Activated CD8-positive, alpha-beta memory T cell treated with anti-CD3 and anti-CD28 coated beads, Interleukin-2, amount 50 U/mL, for 48 hours (primary cell): ENCODE measurements around the gene CLIP2.
A peak's percentile ranks its signal among the peaks of the same experiment; 100 is the strongest.
"Not testable (repeated sequence)": the region's sequence is repeated elsewhere in the genome, so short reads cannot be mapped to it uniquely, and the experiment has no call there.

Source experiments
- DNase-seq: peaks from one replicate; pipeline ENCODE4 v3.0.0-alpha.2; 2020

CLIP2 gene

DNA sequence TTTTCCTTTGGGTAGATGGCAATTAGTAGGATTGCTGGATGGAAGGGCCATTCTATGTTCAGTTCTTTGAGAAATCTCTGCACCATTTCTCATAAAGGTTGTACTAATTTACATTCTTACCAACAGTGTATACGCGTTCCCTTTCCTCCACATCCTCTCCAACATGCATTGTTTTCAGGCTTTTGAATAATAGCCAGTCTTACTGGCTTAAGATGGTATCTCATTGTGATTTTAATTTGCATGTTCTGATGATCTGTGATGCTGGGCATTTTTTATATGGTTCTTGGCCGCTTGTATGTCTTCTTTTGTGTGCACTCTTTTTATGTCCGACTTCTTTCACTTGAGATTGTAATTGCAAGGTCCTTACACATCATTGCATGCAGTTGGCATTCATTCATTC is 11.7 kb downstream of the CLIP2 start:
- DNase-seq = no peak

- no peak for DNase-seq
Measured at GRCh38 chr7:74302745-74303221, 13.6 kb downstream of the CLIP2 start.

DNA sequence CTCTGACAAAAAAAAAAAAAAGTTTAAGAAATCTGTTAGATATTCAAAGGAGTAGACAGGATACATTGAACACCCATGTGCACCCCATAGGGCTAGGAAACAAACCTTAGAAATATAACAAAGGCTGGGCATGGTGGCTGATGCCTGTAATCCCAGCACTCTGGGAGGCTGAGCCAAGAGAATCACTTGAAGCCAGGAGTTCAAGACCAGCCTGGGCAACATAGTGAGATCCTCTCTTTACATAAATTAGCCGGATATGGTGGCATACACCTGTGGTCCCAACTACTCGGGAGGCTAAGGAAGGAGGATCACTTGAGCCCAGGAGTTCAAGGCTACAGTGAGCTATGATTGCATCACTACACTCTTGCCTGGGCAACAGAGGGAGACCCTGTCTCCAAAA is 15.3 kb downstream of the CLIP2 start:
- DNase-seq = no peak

DNA sequence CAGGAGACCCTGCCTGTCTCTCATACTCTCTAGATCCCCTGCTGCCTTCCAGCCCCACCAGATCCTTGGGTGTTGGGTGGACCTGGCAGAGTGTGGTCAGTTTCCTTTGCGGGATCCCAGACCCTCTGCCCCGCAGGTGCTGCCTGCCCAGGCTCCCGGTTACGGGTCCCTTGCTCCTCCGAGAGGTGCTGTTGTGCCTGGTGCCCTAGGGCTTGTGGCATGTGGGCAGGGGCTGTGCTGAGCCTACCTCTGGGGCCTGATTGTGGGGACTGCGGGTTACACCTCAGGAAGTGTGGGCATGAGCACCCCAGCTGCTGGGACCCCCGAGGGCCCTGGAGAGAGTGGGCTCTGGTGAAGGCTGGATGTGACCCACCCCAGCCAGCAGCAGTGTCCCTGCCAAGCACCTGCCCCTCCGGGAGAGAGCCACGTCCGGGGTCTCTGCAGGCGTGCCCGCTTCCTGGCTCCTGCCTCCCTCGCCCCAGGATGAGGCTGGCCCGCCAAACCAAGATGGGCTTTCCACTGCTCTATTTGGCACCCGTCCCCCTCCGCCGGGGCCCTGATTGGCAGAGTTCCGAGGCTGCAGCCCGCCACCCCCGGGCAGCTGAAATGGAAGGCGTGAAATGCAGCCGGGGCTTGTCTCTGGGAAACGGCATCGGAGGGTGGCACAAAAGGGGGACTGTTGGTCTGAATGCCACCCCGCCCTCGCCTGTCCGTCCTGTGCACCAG is 17.0 kb downstream of the CLIP2 start:
- DNase-seq = peak; percentile 57

DNA sequence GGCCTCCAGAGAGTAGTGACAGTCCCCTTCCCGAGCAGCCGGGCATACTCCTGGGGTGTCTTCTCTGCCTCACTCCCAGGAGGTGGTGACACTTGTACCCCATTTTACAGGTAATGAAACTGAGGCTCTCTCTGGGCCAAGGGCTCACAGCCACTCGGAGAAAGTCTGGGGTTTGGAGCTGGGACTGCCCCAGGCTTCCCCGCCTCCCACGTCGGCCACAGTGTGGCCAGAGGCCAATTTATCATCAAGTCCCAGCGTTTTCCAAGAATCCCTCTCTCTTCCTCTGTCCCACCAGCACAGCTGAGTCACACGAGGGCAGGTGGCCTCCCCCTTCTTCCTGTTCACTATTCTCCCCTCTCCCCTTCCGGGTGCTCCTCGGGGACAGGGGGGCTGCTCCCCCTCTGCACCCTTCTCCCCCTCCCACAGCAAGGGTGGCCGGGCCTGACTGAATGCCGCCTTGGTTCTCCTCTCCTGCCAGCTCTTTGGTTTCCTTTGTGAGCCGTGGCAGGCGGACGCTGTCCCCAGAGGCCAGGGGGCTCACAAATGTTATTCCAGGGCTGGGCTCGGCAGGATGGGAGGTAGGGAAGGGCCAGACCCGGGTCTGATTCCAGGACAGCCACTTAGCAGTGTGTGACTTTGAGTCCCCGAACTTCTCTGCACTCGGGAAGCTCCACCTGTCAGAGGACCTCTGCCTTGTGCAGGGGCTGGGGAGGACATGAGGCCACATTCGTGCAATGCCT is 17.7 kb downstream of the CLIP2 start:
- no peak for DNase-seq

DNA sequence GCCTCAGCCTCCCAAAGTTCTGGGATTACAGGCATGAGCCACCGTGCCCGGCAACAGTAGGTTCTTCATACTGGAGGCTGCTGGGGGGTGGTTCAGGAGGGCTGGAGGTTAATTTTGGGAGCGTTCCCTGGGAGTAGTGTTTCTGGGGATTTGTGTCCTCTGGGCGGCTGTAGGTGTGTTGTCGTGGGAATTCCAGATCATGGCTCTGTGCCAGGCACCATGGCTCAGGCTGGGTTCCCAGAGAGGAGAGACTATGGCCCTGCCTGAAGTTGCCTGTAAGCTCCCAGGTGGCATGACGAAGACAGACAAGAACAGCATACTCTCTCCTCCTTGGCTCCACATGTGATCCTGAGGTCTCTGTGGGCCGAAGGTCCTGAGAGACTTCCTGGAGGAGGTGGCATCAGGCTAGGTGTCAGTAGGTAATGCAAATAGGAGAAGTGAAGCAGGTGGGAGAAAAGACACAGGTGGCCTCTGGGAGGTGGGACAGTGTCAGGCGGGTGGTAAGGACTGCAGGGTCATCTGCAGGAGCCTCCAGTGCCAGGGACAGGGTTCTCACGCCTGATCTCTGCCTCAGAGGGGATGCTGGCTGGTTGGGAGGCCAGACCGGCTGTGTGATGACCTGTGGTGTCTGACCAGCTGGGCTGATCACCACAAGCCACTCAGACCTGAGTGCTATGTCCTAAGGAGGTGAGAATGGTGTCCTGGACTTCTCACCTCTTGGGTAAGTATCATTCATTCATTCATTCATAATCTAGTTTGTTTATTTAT is 18.7 kb downstream of the CLIP2 start:
- no peak for DNase-seq

- no peak for DNase-seq
Measured at GRCh38 chr7:74309181-74309580, 20.0 kb downstream of the CLIP2 start.

GRCh38 chr7:74311305-74311744 is 22.1 kb downstream of the CLIP2 start:
- no peak for DNase-seq

GRCh38 chr7:74312418-74313028 is 23.3 kb downstream of the CLIP2 start:
- no peak for DNase-seq

DNA sequence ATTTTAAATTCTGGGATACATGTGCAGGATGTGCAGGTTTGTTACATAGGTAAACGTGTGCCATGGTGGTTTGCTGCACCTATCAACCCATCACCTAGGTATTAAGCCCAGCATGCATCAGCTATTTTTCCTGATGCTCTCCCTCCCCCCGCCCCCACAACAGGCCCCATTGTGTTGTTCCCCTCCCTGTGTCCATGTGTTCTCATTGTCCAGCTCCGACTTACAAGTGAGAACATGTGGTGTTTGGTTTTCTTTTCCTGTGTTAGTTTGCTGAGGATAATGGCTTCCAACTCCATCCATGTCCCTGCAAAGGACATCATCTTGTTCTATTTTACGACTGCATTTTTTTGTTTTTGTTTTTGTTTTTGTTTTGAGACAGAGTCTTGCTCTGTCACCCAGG is 26.7 kb downstream of the CLIP2 start:
- DNase-seq = not testable (repeated sequence)

DNA sequence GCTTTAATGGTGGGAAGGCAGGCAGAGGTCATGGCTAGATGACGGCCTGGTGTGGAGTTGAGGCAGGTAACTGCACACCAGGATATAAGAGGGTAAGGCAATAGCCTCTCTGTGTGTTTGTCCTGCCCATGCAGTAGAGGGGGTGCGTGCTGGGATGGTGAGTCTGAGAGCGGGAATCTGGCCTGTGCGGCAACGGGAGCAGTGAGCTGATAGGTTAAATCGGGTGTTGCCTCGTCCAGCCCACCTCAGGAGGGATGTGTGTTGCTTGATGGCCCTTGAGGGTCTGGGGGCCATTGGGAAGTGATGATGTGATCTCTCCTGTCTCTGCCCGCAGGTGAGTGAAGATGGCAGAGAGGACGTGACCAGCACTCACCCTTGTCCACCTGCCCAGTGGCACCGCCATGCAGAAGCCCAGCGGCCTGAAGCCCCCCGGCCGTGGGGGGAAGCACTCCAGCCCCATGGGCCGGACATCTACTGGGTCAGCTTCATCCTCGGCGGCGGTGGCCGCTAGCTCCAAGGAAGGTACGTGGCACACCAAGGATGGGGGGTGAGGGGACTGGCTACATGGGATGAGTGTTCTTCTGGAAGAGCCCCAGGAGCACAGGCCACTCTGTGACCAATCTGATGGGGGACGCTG is 28.1 kb downstream of the CLIP2 start:
- DNase-seq = no peak

GRCh38 chr7:74318043-74318442 is 28.8 kb downstream of the CLIP2 start:
- no peak for DNase-seq

GRCh38 chr7:74320645-74321221 is 31.5 kb downstream of the CLIP2 start:
- DNase-seq = no peak

GRCh38 chr7:74322892-74323291 is 33.7 kb downstream of the CLIP2 start:
- not testable (repeated sequence) for DNase-seq

DNA sequence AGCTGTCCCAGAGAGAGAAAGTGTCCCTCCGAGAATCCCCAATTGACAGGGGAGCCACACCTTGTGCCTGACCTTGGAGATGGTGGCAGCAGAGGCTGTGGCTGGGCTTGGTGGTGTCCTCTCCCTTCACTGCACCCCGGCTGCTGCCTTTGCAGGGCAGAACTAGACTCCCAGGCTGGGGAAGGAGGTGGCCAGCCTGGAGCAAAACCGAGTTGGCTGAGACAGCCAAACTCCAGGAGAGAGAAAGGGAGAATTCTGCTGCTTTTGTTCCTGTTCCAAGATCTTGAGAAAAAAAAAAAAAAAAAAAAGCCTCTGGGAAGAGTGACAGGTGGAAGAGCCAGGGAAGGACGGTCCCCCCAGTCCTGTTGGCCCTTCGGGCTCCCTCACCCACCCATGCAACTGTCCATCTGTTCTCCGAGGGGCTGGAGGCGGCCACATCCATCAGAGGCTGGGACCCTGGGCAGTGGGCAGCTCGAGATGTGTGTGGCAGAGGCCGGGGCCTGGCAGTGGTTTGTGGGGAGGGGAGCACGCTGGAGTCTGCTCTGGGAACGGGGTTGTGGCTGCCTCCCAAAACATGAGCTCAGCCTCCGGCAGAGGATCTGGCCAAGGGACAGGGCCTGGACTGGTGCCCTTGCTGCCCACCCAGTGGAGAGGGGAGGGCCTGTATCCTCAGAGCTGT is 35.5 kb downstream of the CLIP2 start:
- DNase-seq = no peak

DNA sequence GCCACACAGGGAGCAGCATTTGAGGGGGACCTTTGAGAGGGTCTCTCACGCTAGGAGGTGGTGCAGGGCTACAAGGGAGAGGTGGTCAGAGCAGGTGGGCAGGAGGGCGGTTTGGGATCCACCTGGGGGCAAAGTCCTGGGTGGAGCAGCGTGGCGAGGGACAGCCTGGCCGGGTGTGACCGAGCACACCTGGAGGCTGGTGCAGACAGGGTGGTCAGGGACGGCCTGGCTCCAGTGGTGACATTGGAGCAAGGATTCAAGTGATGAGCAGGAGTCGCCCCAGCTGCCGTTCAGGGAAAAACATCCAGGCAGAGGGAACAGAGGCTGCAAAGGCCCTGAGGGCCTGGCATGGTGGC is 36.0 kb downstream of the CLIP2 start:
- DNase-seq = no peak

DNA sequence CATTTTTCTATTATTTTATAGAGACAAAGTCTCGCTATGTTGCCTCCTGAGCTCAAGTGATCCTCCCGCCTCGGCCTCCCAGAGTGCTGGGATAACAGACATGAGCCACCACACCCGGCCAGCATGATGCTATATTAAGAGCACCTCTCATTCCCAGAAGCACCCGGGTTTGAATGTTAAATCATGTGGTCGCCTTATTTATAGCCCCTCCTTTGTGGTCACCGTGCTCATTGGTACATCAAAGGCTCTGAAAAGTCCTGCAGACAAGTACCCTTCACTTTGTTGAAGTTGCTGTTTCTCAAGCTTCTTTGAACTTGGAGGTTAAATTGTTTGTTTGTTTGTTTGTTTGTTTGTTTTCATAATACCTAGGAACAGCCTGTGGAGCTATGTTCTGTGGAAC is 40.0 kb downstream of the CLIP2 start:
- DNase-seq = no peak

DNA sequence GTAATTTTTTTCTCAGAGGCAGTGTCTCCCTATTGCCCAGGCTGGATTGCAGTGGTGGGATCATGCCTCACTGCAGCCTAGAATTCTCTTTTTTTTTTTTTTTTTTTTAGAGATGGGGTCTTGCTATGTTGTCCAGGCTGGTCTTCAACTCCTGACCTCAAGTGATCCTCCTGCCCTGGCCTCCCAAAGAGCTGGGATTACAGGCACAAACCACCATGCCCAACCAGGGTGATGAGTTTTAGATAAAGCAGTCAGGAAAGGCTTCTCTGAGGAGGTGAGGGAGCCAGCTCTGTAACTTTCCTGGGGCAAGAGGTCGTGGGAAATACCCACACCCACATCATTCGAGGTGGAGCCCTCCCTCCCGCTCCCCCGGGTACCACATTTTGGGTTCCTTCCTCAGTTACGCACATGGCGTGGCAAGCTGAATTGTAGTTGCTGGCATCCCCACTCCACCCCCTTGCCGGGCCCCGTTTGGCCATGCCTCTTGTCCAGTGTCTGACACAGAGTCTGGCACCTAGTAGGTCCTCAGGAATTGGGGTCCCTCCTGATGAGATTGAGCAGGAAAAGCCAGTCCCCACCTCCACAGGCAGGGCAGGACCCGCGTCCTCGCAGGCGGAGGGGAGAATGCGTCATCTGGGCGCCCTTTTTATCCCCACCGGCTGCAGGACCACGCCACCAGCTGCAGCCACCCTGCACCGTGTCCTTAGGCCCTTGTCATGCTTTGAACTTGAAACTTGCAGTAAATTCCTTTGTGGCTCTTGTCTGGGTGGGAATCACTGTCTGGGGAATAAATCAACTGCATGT is 43.4 kb downstream of the CLIP2 start:
- no peak for DNase-seq

- DNase-seq = no peak
Measured at GRCh38 chr7:74334030-74334429, 44.8 kb downstream of the CLIP2 start.

GRCh38 chr7:74337926-74338325 is 48.7 kb downstream of the CLIP2 start:
- DNase-seq = no peak
